Hematopoietic multipotent progenitor cell treated with erythropoietin and hydrocortisone succinate and interleukin-3 and kit ligand, for 17 days (in vitro differentiated cells): ENCODE measurements around the gene SUPT3H.
"Not testable (repeated sequence)": the region's sequence is repeated elsewhere in the genome, so short reads cannot be mapped to it uniquely, and the experiment has no call there.

Experiments
- DNase-seq: peaks from one replicate; pipeline ENCODE4 v3.0.0-alpha.2; 2015; ENCODE audit warnings: low spot score

The SUPT3H gene

GRCh38 chr6:45116714-45117410, 260.9 kb downstream of the SUPT3H start:
- no peak for DNase-seq

DNA sequence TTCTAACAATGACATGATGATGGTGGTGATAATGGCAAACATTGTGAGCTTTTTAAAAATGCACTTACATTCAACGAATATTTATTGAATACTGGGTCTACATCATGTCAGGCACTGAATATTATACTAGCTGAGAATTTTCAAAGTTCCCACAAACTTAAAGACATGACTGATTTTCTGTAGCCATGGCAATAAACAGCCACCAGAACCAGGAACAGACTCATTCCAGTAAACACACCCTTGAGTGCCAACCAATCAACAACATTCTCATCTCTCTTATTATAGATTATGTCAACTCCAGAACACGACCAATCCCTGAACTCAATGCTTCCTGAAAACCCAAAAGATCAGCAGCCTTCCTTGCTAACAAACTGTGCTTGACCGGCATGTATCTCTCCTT, 262.0 kb downstream of the SUPT3H start:
- DNase-seq, result no peak

DNA sequence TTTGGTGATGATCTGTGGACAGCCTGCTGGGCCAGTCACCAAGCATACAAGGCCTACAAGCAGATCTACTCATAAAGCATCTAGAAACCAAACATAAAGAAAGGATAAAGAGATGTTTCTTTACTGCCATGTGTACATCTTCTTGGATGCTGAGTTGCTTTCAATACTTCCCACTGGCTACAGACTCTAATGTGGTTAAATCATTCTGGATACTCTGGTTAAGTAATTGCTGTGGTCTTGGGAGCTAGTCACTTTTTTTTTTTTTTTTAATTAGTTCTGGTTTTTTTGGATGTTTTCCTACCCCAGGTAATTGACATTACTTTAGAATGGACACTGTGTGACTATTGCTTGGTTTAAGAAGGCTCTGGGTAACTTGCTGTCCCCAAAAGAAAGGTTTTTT, 265.0 kb downstream of the SUPT3H start:
- DNase-seq, result no peak

DNA sequence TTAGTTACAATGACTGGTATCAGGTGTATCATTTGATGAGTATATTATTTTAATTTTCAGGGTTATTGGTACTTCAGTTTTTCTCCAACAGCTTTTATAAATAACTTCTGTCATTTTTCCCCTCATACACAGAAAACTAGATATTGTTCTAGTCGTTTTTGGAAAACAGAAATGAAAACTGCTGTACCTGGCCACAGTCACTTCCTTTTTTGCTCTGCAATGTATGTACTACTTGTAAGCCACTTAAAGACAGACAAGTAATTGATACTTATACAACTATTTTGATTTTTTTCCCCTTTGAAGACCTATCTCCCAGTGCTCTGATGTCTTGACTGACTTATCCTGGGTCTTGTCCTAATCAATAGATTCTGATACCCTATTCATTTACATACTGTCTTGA, 268.2 kb downstream of the SUPT3H start:
- no peak for DNase-seq

DNA sequence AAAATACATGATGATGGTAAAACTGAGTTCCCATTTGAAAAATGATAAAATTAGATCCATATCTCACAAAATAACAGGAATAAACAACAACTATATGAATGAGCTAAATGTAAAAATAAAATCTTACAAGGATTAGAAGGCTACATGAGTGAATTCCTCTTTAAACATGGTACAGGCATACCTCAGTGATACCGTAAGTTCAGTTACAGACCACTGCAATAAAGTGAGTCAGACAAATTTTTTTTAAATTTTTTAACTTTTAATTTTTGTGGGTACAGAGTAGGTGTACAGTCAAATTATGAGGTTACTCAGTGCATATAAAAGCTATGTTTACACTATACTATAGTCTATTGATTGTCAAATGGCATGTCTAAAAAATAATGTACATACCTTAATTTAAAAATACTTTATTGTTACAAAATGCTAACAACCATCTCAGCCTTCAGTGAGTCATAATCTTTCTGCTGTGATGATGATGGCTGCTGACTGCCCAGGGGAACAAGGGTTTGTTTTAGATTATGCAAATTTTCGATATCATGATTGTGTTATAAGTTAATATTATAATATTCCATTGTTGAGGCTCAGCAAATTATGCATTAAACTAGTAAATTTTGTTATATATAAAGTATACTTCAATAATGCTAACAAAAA, 272.4 kb downstream of the SUPT3H start:
- no peak for DNase-seq

GRCh38 chr6:45104429-45104828, 273.3 kb downstream of the SUPT3H start:
- DNase-seq, result no peak

- DNase-seq, result no peak
Measured at GRCh38 chr6:45098256-45098655, 279.5 kb downstream of the SUPT3H start.

- DNase-seq, result no peak
Measured at GRCh38 chr6:45094831-45095230, 282.9 kb downstream of the SUPT3H start.

GRCh38 chr6:45092135-45092534, 285.6 kb downstream of the SUPT3H start:
- no peak for DNase-seq

GRCh38 chr6:45086360-45087084, 291.2 kb downstream of the SUPT3H start:
- no peak for DNase-seq

- no peak for DNase-seq
Measured at GRCh38 chr6:45084257-45084656, 293.5 kb downstream of the SUPT3H start.

GRCh38 chr6:45082091-45082490, 295.6 kb downstream of the SUPT3H start:
- no peak for DNase-seq

GRCh38 chr6:45081634-45082033, 296.1 kb downstream of the SUPT3H start:
- DNase-seq, result no peak

- DNase-seq, result no peak
Measured at GRCh38 chr6:45078432-45078831, 299.3 kb downstream of the SUPT3H start.

GRCh38 chr6:45076217-45076930, 301.4 kb downstream of the SUPT3H start:
- no peak for DNase-seq

- no peak for DNase-seq
Measured at GRCh38 chr6:45075246-45075645, 302.5 kb downstream of the SUPT3H start.

- no peak for DNase-seq
Measured at GRCh38 chr6:45074439-45074838, 303.3 kb downstream of the SUPT3H start.

- DNase-seq, result no peak
Measured at GRCh38 chr6:45073771-45074170, 304.0 kb downstream of the SUPT3H start.

GRCh38 chr6:45072673-45073072, 305.1 kb downstream of the SUPT3H start:
- no peak for DNase-seq

- DNase-seq, result no peak
Measured at GRCh38 chr6:45072016-45072415, 305.7 kb downstream of the SUPT3H start.

DNA sequence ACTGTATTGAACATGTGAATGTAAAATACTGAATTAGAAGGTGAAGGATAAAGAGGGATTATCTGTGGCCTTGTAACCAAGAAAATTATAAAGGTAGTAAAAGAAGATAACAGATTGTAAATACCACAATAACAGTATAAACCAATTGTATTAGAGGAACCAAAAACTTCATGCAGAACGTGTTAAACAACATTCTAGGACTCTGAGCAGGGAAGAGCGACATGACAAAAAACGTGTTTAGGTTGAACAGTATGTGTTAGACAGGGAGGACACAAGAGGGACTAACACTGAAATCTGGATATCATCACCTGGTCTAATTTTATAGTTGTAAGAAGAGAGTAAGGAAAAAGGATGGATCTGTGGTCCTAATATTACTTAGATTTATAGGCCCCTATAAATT, 308.6 kb downstream of the SUPT3H start:
- DNase-seq, result no peak

DNA sequence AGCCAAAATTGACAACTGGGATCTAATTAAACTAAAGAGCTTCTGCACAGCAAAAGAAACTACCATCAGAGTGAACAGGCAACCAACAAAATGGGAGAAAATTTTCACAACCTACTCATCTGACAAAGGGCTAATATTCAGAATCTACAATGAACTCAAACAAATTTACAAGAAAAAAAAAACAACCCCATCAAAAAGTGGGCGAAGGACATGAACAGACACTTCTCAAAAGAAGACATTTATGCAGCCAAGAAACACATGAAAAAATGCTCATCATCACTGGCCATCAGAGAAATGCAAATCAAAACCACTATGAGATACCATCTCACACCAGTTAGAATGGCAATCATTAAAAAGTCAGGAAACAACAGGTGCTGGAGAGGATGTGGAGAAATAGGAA, 310.3 kb downstream of the SUPT3H start:
- DNase-seq, result not testable (repeated sequence)

DNA sequence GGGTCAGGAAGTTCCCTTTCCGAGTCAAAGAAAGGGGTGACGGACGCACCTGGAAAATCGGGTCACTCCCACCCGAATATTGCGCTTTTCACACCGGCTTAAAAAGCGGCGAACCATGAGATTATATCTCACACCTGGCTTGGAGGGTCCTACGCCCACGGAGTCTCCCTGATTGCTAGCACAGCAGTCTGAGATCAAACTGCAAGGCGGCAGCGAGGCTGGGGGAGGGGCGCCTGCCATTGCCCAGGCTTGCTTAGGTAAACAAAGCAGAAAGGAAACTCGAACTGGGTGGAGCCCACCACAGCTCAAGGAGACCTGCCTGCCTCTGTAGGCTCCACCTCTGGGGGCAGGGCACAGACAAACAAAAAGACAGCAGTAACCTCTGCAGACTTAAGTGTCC, 315.1 kb downstream of the SUPT3H start:
- DNase-seq, result not testable (repeated sequence)
